OCI-LY3 (cell line): ENCODE data around the gene FN1.

Experiments used
- H2AFZ ChIP-seq: fragments of 200-600, 300-600 bp; shearing (Covaris generic); 2 replicates; pipeline ENCODE4 v1.6.0; 2014; ENCODE audit warnings: antibody characterized with exemption, low read depth, low read length
- H3K27ac ChIP-seq: fragments of 200-600, 300-600 bp; sonication (generic); 2 replicates; pipeline ENCODE4 v1.5.1; 2014; ENCODE audit warnings: mild to moderate bottlenecking, low read length, moderate library complexity, mixed read lengths
- H3K27me3 ChIP-seq: fragments of 200-600, 300-600 bp; sonication (generic); 2 replicates; pipeline ENCODE4 v1.6.1; 2014; ENCODE audit warnings: low read depth, low read length, mixed read lengths
- H3K36me3 ChIP-seq: fragments of 200-600, 300-600 bp; sonication (generic); replicated peaks from 2 replicates; pipeline ENCODE3; 2014; ENCODE audit warnings: low read depth, low read length, mixed read lengths
- H3K4me1 ChIP-seq: fragments of 300-600, 200-600 bp; sonication (generic); 2 replicates; pipeline ENCODE4 v1.6.1; 2014; ENCODE audit warnings: low read length, mixed read lengths
- H3K4me2 ChIP-seq: fragments of 200-600, 300-600 bp; sonication (generic); 2 replicates; pipeline ENCODE4 v1.6.1; 2014; ENCODE audit warnings: low read length, mixed read lengths
- H3K4me3 ChIP-seq: fragments of 300-600, 200-600 bp; sonication (generic); 2 replicates; pipeline ENCODE4 v1.5.1; 2014; ENCODE audit warnings: antibody characterized with exemption, mild to moderate bottlenecking, low read length, moderate library complexity
- H3K79me2 ChIP-seq: fragments of 300-600, 200-600 bp; shearing (Covaris generic); 2 replicates; pipeline ENCODE4 v1.6.1; 2014; ENCODE audit warnings: mild to moderate bottlenecking, low read length, mixed read lengths
- H3K9ac ChIP-seq: fragments of 300-600, 200-600 bp; shearing (Covaris generic); 2 replicates; pipeline ENCODE4 v1.6.0; 2014; ENCODE audit warnings: mild to moderate bottlenecking, low read length, moderate library complexity
- H3K9me3 ChIP-seq: fragments of 200-600, 300-600 bp; shearing (Covaris generic); 2 replicates; pipeline ENCODE4 v1.6.1; 2014; ENCODE audit warnings: low read length, mixed read lengths; ENCODE audit not compliant: insufficient read depth
- H4K20me1 ChIP-seq: fragments of 200-600, 300-600 bp; sonication (generic); 2 replicates; pipeline ENCODE4 v1.6.1; 2016; ENCODE audit warnings: low read length, mixed read lengths; ENCODE audit not compliant: insufficient read depth
- EZH2phosphoT487 ChIP-seq: fragments of 200-600 bp; shearing (Covaris generic); IDR thresholded peaks from 2 replicates; pipeline ENCODE4 v1.6.1; 2018; ENCODE audit warnings: antibody characterized with exemption, mixed run types, low read depth
- TF ChIP-seq, protein P1 (sequence below): fragments of 200-600, 300-600 bp; sonication (generic); IDR thresholded peaks from 2 replicates; pipeline ENCODE4 v1.5.1; 2014; ENCODE audit warnings: antibody characterized with exemption, low read length, low read depth

The FN1 gene

DNA sequence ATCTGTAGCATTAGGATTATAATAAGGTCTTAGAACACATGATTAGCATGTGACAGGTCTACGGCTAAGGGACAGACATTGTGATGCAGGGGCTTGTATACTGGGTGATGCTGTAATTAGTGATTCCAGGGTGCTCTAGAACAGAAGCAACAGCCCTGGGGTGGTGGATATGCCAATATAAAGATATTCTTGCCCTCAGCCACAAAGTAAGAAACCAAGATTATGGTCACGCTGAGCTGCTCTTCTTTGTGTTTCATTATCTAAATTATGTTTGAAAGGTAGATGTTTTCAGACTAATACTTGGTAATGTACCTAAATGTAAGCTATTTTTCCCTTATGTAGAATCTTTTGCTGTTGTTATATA is 45.3 kb downstream of the FN1 start:
- H2AFZ ChIP-seq, result no peak overlapping the region
- H4K20me1 ChIP-seq, result no peaks in the 10 kb centered on the region
- H3K4me1 ChIP-seq, result peaks cover 9% of the 10 kb centered on the region
- no peaks in the 10 kb centered on the region for H3K9me3 ChIP-seq
- H3K27me3 ChIP-seq, result no peaks in the 10 kb centered on the region
- H3K79me2 ChIP-seq, result no peaks in the 10 kb centered on the region
- H3K36me3 ChIP-seq, result no peaks in the 10 kb centered on the region
- no peak overlapping the region for H3K27ac ChIP-seq
- TF ChIP-seq EZH2phosphoT487, result no peak
- TF ChIP-seq, protein P1, sequence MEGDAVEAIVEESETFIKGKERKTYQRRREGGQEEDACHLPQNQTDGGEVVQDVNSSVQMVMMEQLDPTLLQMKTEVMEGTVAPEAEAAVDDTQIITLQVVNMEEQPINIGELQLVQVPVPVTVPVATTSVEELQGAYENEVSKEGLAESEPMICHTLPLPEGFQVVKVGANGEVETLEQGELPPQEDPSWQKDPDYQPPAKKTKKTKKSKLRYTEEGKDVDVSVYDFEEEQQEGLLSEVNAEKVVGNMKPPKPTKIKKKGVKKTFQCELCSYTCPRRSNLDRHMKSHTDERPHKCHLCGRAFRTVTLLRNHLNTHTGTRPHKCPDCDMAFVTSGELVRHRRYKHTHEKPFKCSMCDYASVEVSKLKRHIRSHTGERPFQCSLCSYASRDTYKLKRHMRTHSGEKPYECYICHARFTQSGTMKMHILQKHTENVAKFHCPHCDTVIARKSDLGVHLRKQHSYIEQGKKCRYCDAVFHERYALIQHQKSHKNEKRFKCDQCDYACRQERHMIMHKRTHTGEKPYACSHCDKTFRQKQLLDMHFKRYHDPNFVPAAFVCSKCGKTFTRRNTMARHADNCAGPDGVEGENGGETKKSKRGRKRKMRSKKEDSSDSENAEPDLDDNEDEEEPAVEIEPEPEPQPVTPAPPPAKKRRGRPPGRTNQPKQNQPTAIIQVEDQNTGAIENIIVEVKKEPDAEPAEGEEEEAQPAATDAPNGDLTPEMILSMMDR, result no peak
- H3K9ac ChIP-seq, result no peak overlapping the region
- no peak overlapping the region for H3K4me2 ChIP-seq
- H3K4me3 ChIP-seq, result no peak overlapping the region

DNA sequence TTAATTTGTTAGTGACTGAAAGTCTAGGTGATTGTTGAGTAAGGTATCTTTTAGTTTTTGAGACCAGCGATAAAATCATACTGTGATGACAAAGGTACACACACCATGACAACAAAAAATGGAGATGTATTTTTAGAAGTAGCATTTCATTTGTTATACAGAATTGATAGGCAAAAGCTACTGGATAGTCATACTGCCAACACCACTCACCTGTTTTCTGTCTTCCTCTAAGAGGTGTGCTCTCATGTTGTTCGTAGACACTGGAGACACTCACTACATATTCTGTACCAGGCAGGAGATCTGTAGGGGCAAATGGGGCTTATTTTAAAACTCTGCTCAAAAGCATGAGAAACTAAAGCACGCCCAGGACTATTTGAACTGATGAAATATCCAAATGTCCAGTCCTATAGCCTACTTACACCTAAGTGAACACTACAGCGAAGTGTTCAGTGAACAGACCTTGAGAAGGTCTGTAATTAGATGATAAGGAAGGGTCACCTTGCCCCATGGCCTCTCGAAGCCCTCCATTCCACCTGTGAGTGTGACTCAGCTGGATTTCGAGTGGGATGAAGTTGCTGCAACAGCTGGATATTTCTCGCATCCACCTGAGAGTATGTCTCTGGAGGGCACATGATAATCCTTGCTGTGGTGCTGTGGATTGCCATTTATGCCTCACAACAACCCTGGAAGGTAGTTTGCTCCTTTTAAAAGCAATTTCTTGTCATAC is 47.7 kb downstream of the FN1 start:
- Histone ChIP-seq H2AFZ (no peak overlapping the region), H4K20me1 (no peaks in the 10 kb centered on the region), H3K36me3 (no peaks in the 10 kb centered on the region), H3K79me2 (no peaks in the 10 kb centered on the region), H3K9ac (no peak overlapping the region), H3K27me3 (no peaks in the 10 kb centered on the region), H3K27ac (no peak overlapping the region), H3K4me3 (no peak overlapping the region), H3K4me2 (no peak overlapping the region), H3K4me1 (no peaks in the 10 kb centered on the region), H3K9me3 (no peaks in the 10 kb centered on the region)
- no peak for TF ChIP-seq EZH2phosphoT487
- TF ChIP-seq, protein P1, result no peak

DNA sequence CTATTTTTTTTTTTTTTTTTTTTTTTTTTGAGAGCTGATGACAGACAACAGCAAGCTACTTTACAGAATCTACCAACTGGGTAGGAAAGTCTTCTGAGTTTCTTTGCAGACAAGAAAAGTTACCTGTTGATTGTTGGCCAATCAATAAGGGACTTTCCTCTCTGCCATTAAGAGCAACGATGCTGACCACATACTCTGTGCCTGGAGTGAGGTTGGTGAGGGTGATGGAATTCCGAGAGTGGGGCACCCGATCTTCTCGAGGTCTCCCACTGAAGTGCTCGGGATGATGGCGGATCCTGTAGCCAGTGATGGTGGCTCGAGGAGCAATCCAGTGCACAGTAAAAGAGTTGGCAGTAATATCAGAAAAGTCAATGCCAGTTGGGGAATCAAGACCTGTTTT is 49.3 kb downstream of the FN1 start:
- no peaks in the 10 kb centered on the region for H3K9me3 ChIP-seq
- H3K4me1 ChIP-seq, result no peaks in the 10 kb centered on the region
- H3K79me2 ChIP-seq, result no peaks in the 10 kb centered on the region
- H3K4me2 ChIP-seq, result no peak overlapping the region
- TF ChIP-seq EZH2phosphoT487, result no peak
- TF ChIP-seq, protein P1, result no peak
- H3K27me3 ChIP-seq, result no peaks in the 10 kb centered on the region
- H3K9ac ChIP-seq, result no peak overlapping the region
- no peaks in the 10 kb centered on the region for H3K36me3 ChIP-seq
- no peak overlapping the region for H2AFZ ChIP-seq
- no peaks in the 10 kb centered on the region for H4K20me1 ChIP-seq
- H3K4me3 ChIP-seq, result no peak overlapping the region
- H3K27ac ChIP-seq, result no peak overlapping the region

DNA sequence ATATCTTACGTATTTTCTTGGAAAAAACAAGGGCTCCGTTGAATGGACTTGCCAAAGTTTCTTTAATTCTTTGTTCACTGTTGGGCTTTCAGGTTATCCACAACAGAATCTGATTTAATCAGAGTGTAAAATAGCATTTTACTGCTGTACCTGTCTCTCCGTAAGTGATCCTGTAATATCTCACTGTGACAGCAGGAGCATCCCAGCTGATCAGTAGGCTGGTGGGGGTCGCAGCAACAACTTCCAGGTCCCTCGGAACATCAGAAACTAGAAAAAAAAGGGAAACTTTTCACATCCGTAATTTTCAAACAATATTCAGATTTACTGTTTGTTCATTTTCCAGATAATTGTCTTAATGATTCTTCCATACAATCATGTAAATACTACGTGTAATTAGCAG is 51.2 kb downstream of the FN1 start:
- Histone ChIP-seq H3K36me3 (no peaks in the 10 kb centered on the region), H3K9me3 (no peaks in the 10 kb centered on the region), H3K79me2 (no peaks in the 10 kb centered on the region), H3K4me2 (no peak overlapping the region), H3K9ac (no peak overlapping the region), H3K4me1 (no peaks in the 10 kb centered on the region), H3K27ac (no peak overlapping the region), H4K20me1 (no peaks in the 10 kb centered on the region), H2AFZ (no peak overlapping the region), H3K4me3 (no peak overlapping the region), H3K27me3 (no peaks in the 10 kb centered on the region)
- TF ChIP-seq EZH2phosphoT487, result no peak
